K562 (cell line): Measurements from ENCODE around the gene C4BPB. TPM values are rescaled to one million over a fixed set of nuclear protein-coding genes. Genes with fewer than 3 reads are reported as not detected.

Experiments used
- ARID1B ChIP-seq: fragments of 450-650 bp; IDR thresholded peaks from 2 replicates; pipeline ENCODE4 v1.6.1; 2016; ENCODE audit warnings: antibody characterized with exemption, mild to moderate bottlenecking, inconsistent platforms
- ARID4B ChIP-seq: sonication (generic); formaldehyde crosslinking; IDR thresholded peaks from 2 replicates; pipeline ENCODE4 v1.8.0; 2022; ENCODE audit warnings: mild to moderate bottlenecking, missing genetic modification reagents
- BCOR ChIP-seq: fragments of 450-650 bp; IDR thresholded peaks from 2 replicates; pipeline ENCODE4 v1.6.1; 2016
- CXXC5 ChIP-seq: fragments of 250-450 bp; sonication (Bioruptor Pico); IDR thresholded peaks from 2 replicates; pipeline ENCODE4 v1.8.0; 2022; ENCODE audit warnings: inconsistent platforms, mild to moderate bottlenecking, moderate library complexity
- E2F6 ChIP-seq, 2 experiments: IDR thresholded peaks; 2 replicates each; pipeline ENCODE4 v1.6.1; 2011; ENCODE audit warnings: borderline replicate concordance in 1 of 2, control low read depth in 1 of 2, low read depth in 1 of 2, low read length in 1 of 2, mild to moderate bottlenecking in 1 of 2, mixed read lengths in 1 of 2, moderate library complexity in 1 of 2; ENCODE audit not compliant: insufficient read depth in 1 of 2, insufficient read length in 1 of 2, poor library complexity in 1 of 2, severe bottlenecking in 1 of 2; ENCODE audit errors: extremely low read depth in 1 of 2
- ETS1 ChIP-seq: conservative IDR thresholded peaks from 2 replicates; pipeline ENCODE4 v1.6.1; 2011; ENCODE audit warnings: low read depth, mild to moderate bottlenecking, low read length; ENCODE audit not compliant: control insufficient read depth
- FOXM1 ChIP-seq, 2 experiments: fragments of 450-650 bp in 1 of 2; sonication (generic) in 1 of 2; formaldehyde crosslinking in 1 of 2; IDR thresholded peaks; 2 replicates each; pipeline versions ENCODE4 v1.6.1 to v1.9.0; 2017 to 2022; ENCODE audit warnings: low read depth in 2 of 2, mild to moderate bottlenecking in 2 of 2, missing genetic modification reagents in 1 of 2, moderate library complexity in 1 of 2
- HNRNPLL ChIP-seq: fragments of 200-400 bp; formaldehyde crosslinking; IDR thresholded peaks from 2 replicates; pipeline ENCODE4 v1.6.1; 2017; ENCODE audit warnings: low read length, low read depth, mild to moderate bottlenecking; ENCODE audit not compliant: poor library complexity, severe bottlenecking
- NFIC ChIP-seq: fragments of 450-650 bp; IDR thresholded peaks from 2 replicates; pipeline ENCODE4 v1.6.1; 2017; ENCODE audit warnings: mild to moderate bottlenecking, inconsistent platforms
- PCBP2 ChIP-seq: fragments of 200-400 bp; formaldehyde crosslinking; IDR thresholded peaks from 2 replicates; pipeline ENCODE4 v1.6.1; 2018; ENCODE audit warnings: low read length, low read depth, mild to moderate bottlenecking, moderate library complexity; ENCODE audit not compliant: poor library complexity, severe bottlenecking
- SMAD1 ChIP-seq: fragments of 150-350 bp; IDR thresholded peaks from 2 replicates; pipeline ENCODE4 v1.6.1; 2014; ENCODE audit warnings: low read length, low read depth; ENCODE audit not compliant: partially characterized antibody
- SRF ChIP-seq, 2 experiments: fragments of 250-450, 450-650 bp in 1 of 2; sonication (Bioruptor Pico) in 1 of 2; sonication (generic) in 1 of 2; formaldehyde crosslinking; IDR thresholded peaks; 2 replicates each; pipeline versions ENCODE4 v1.5.0 to v1.5.1; 2020 to 2022; ENCODE audit warnings: mild to moderate bottlenecking in 1 of 2, missing genetic modification reagents in 1 of 2
- SRSF3 ChIP-seq: fragments of 200-400 bp; formaldehyde crosslinking; IDR thresholded peaks from 2 replicates; pipeline ENCODE4 v1.6.1; 2016; ENCODE audit warnings: mild to moderate bottlenecking, low read length, moderate library complexity; ENCODE audit not compliant: insufficient read depth
- TAF9B ChIP-seq: fragments of 450-650 bp; IDR thresholded peaks from 2 replicates; pipeline ENCODE4 v1.6.1; 2018; ENCODE audit warnings: mild to moderate bottlenecking; ENCODE audit not compliant: partially characterized antibody
- TRIM24 ChIP-seq, 2 experiments: fragments of 450-650 bp; IDR thresholded peaks; 2 replicates each; pipeline ENCODE4 v1.6.1; 2016
- ZEB2 ChIP-seq: fragments of 450-650 bp; IDR thresholded peaks from 2 replicates; pipeline ENCODE4 v1.6.1; 2016
- ZHX1 ChIP-seq: fragments of 150-350 bp; conservative IDR thresholded peaks from 2 replicates; pipeline ENCODE4 v1.6.1; 2014; ENCODE audit warnings: low read length
- polyA plus RNA-seq, 8 experiments: library from polyadenylated mRNA; depleted of rRNA in 4 of 8; stranded (reverse) in 5 of 8; unstranded in 3 of 8; fragments of >200 nt; fragmentation: Nextera tagmentation in 2 of 8; fragmentation: Illumina TruSeq in 1 of 8; extraction: Ambion mirVana in 2 of 8; extraction: Trizol in 1 of 8; gene quantifications; 2 replicates each; pipeline versions ENCODE4 v1.2.1 to v1.2.3, GENCODE V29; 2011 to 2014; ENCODE audit warnings: inconsistent platforms in 1 of 8, missing spikeins in 1 of 8
- total RNA-seq, 7 experiments: library from RNA; depleted of rRNA in 6 of 7; stranded (reverse); fragments of >200 nt in 6 of 7; fragmentation: Illumina TruSeq in 2 of 7; extraction: Trizol in 2 of 7; gene quantifications; 2 replicates each; pipeline versions ENCODE4 v1.2.1 to v1.2.3, GENCODE V29; 2011 to 2021; ENCODE audit warnings: low replicate concordance in 1 of 7

The C4BPB gene
- total and polyA plus RNA-seq, 9 of the 15 experiments (the other 6 are each of a cell fraction or from before 2014, with no cell fraction given), result not detected

- TF ChIP-seq HNRNPLL (no peak), PCBP2 (no peak), ETS1 (peak; percentile 35; the same call in 1 of the 2 replicates), FOXM1 (IDR thresholded peaks at IDR 0.05; ENCODE audit: low read depth) (no peak), FOXM1 (CRISPR knock-in tag; IDR thresholded peaks at IDR 0.05; ENCODE audit: low read depth) (0 out of 2 replicates have a peak, but pooled peaks have one; percentile 83), BCOR (no peak), SRF (CRISPR knock-in tag; IDR thresholded peaks at IDR 0.05) (peak in 1 of 2 experiments; percentile 39; a peak in 2 of 4 replicates), ZHX1 (peak; percentile 81; the same call in 1 of the 2 replicates), TRIM24 (IDR thresholded peaks at IDR 0.05) (no peak), TAF9B (peak; percentile 80), ARID4B (CRISPR knock-in tag) (peak; percentile 83), ARID1B (no peak), E2F6 (IDR thresholded peaks at IDR 0.05; ENCODE audit: borderline replicate concordance in 1 of 2, extremely low read depth in 1 of 2, insufficient read depth in 1 of 2, insufficient read length in 1 of 2, low read depth in 1 of 2, low read length in 1 of 2, poor library complexity in 1 of 2, severe bottlenecking in 1 of 2) (peak in 1 of 2 experiments; percentile 19), NFIC (peak; percentile 23; the same call in 1 of the 2 replicates), CXXC5 (CRISPR knock-in tag) (peak; percentile 72), SRSF3 (0 out of 2 replicates have a peak, but pooled peaks have one; percentile 61), SMAD1 (peak; percentile 40), ZEB2 (no peak)
Observed at GRCh38 chr1:207050480-207051190, 38.0 kb upstream of the C4BPB start (continued).
